ENCODE results near the gene MAN2A2. TPM values are rescaled to one million over a fixed set of nuclear protein-coding genes. Genes with fewer than 3 reads are reported as not detected.
"Not testable (repeated sequence)": the region's sequence is repeated elsewhere in the genome, so short reads cannot be mapped to it uniquely, and the experiment has no call there.

MAN2A2 gene
- total RNA-seq, 1 donor from 2014 or later: 60.2 TPM

GRCh38 chr15:90872486-90873184, 30.5 kb upstream of the MAN2A2 start:
- no peak for DNase-seq (ENCODE audit: extremely low spot score, unreplicated experiment)
- peak overlapping the region; percentile 80 for H3K27ac Mint-ChIP-seq
- H3K27me3 Mint-ChIP-seq: no peaks in the 10 kb centered on the region
- peaks cover 37% of the 10 kb centered on the region for H3K4me1 Mint-ChIP-seq (ENCODE audit: unreplicated experiment)
- peaks cover 3% of the 10 kb centered on the region for H3K36me3 Mint-ChIP-seq
- no peak for TF ChIP-seq CTCF (conservative IDR thresholded peaks at IDR 0.05)
- no peaks in the 10 kb centered on the region for H3K9me3 Mint-ChIP-seq
- H3K4me3 Mint-ChIP-seq: peak overlapping the region; percentile 87

- no peaks in the 10 kb centered on the region for H3K27me3 Mint-ChIP-seq
- peaks cover 30% of the 10 kb centered on the region for H3K4me1 Mint-ChIP-seq (ENCODE audit: unreplicated experiment)
- H3K36me3 Mint-ChIP-seq: peaks cover 3% of the 10 kb centered on the region
- no peak for TF ChIP-seq CTCF (conservative IDR thresholded peaks at IDR 0.05)
- no peak for DNase-seq (ENCODE audit: extremely low spot score, unreplicated experiment)
- no peaks in the 10 kb centered on the region for H3K9me3 Mint-ChIP-seq
- H3K27ac Mint-ChIP-seq: peak overlapping the region; percentile 66
- H3K4me3 Mint-ChIP-seq: peak overlapping the region; percentile 87
Observed at GRCh38 chr15:90873488-90873997, 29.6 kb upstream of the MAN2A2 start.

- Mint-ChIP-seq H3K9me3 (no peaks in the 10 kb centered on the region), H3K36me3 (peaks cover 3% of the 10 kb centered on the region), H3K4me3 (peak overlapping the region; percentile 87), H3K27me3 (no peaks in the 10 kb centered on the region), H3K4me1 (ENCODE audit: unreplicated experiment) (peaks cover 27% of the 10 kb centered on the region), H3K27ac (peak overlapping the region; percentile 66)
- no peak for TF ChIP-seq CTCF (conservative IDR thresholded peaks at IDR 0.05)
- peak; percentile 71 for DNase-seq (ENCODE audit: extremely low spot score, unreplicated experiment)
Observed at GRCh38 chr15:90873998-90874605, 29.0 kb upstream of the MAN2A2 start.

- not testable (repeated sequence) for DNase-seq (ENCODE audit: extremely low spot score, unreplicated experiment); H3K36me3 Mint-ChIP-seq; H3K27me3 Mint-ChIP-seq; H3K27ac Mint-ChIP-seq; H3K9me3 Mint-ChIP-seq
- peak overlapping the region; percentile 39 for H3K4me3 Mint-ChIP-seq
- H3K4me1 Mint-ChIP-seq (ENCODE audit: unreplicated experiment): peaks cover 21% of the 10 kb centered on the region
Observed at GRCh38 chr15:90874986-90875385, 28.1 kb upstream of the MAN2A2 start.

- H3K36me3 Mint-ChIP-seq: peaks cover 3% of the 10 kb centered on the region
- no peaks in the 10 kb centered on the region for H3K27me3 Mint-ChIP-seq
- DNase-seq (ENCODE audit: extremely low spot score, unreplicated experiment): no peak
- peaks cover 16% of the 10 kb centered on the region for H3K4me1 Mint-ChIP-seq (ENCODE audit: unreplicated experiment)
- no peak overlapping the region for H3K4me3 Mint-ChIP-seq
- H3K9me3 Mint-ChIP-seq: no peaks in the 10 kb centered on the region
- no peak overlapping the region for H3K27ac Mint-ChIP-seq
- no peak for TF ChIP-seq CTCF (conservative IDR thresholded peaks at IDR 0.05)
Observed at GRCh38 chr15:90875549-90875981, 27.5 kb upstream of the MAN2A2 start.

GRCh38 chr15:90876046-90876445, 27.1 kb upstream of the MAN2A2 start:
- H3K27me3 Mint-ChIP-seq: no peaks in the 10 kb centered on the region
- peaks cover 3% of the 10 kb centered on the region for H3K36me3 Mint-ChIP-seq
- H3K27ac Mint-ChIP-seq: no peak overlapping the region
- no peaks in the 10 kb centered on the region for H3K9me3 Mint-ChIP-seq
- H3K4me1 Mint-ChIP-seq (ENCODE audit: unreplicated experiment): peaks cover 12% of the 10 kb centered on the region
- TF ChIP-seq CTCF (conservative IDR thresholded peaks at IDR 0.05): no peak
- no peak for DNase-seq (ENCODE audit: extremely low spot score, unreplicated experiment)
- H3K4me3 Mint-ChIP-seq: no peak overlapping the region

All from type B pancreatic cell (in vitro differentiated cells).